ENCODE measurements around the gene POM121L2. TPM values are rescaled to one million over a fixed set of nuclear protein-coding genes. Genes with fewer than 3 reads are reported as not detected.

The POM121L2 gene
- total and polyA plus RNA-seq, 7 donors: 0.08 TPM; not detected in 6

- Histone ChIP-seq H3K4me3 (no peak overlapping the region), H3K9me3 (no peaks in the 10 kb centered on the region), H3K4me1 (no peaks in the 10 kb centered on the region), H3K27me3 (ENCODE audit: insufficient read depth in 3 of 3, low read length in 2 of 3) (peaks cover 28 to 89% (median 30%) of the 10 kb centered on the region in 3 donors), H3K27ac (no peak overlapping the region), H3K36me3 (ENCODE audit: insufficient read depth in 1 of 2, low read depth in 1 of 2) (no peaks in the 10 kb centered on the region)
- DNase-seq (no peak), ATAC-seq (no peak)
- no peak for TF ChIP-seq CTCF (IDR thresholded peaks at IDR 0.05)
- intact Hi-C loops (cut with DNase I): no loop called here
- WGBS, 3 donors: 2 to 4% (median 3%) methylated on average over 17 of the region's 17 CpGs
These were observed 32.0 kb downstream of the POM121L2 start for GRCh38 chr6:27280064-27280539.

GRCh38 chr6:27279513-27280063 is 32.5 kb downstream of the POM121L2 start:
- Histone ChIP-seq H3K4me1 (no peaks in the 10 kb centered on the region), H3K27ac (no peak overlapping the region), H3K36me3 (ENCODE audit: insufficient read depth in 1 of 2, low read depth in 1 of 2) (no peaks in the 10 kb centered on the region), H3K27me3 (ENCODE audit: insufficient read depth in 3 of 3, low read length in 2 of 3) (peaks cover 26 to 89% (median 32%) of the 10 kb centered on the region in 3 donors), H3K4me3 (no peak overlapping the region), H3K9me3 (no peaks in the 10 kb centered on the region)
- WGBS, 3 donors: 3 to 5% (median 5%) methylated on average over 24 of the region's 24 CpGs
- TF ChIP-seq CTCF (IDR thresholded peaks at IDR 0.05): no peak
- DNase-seq: no peak
- no peak for ATAC-seq
- intact Hi-C loops (cut with DNase I): no loop called here

GRCh38 chr6:27275025-27275956 is 36.8 kb downstream of the POM121L2 start:
- no peak overlapping the region for H3K27ac ChIP-seq
- no peak overlapping the region for H3K4me3 ChIP-seq
- no peaks in the 10 kb centered on the region for H3K9me3 ChIP-seq
- no peaks in the 10 kb centered on the region for H3K4me1 ChIP-seq
- intact Hi-C loops (cut with DNase I): no loop called here
- ATAC-seq (no peak), DNase-seq (no peak)
- no peaks in the 10 kb centered on the region for H3K36me3 ChIP-seq (ENCODE audit: insufficient read depth in 1 of 2, low read depth in 1 of 2)
- no peak for TF ChIP-seq CTCF (IDR thresholded peaks at IDR 0.05)
- H3K27me3 ChIP-seq (ENCODE audit: insufficient read depth in 3 of 3, low read length in 2 of 3): peaks cover 15 to 77% (median 20%) of the 10 kb centered on the region in 3 donors
- WGBS, 3 donors: 14 to 18% (median 15%) methylated on average over 36 of the region's 36 CpGs

GRCh38 chr6:27273783-27274182 is 38.3 kb downstream of the POM121L2 start:
- Histone ChIP-seq H3K4me1 (no peaks in the 10 kb centered on the region), H3K27ac (no peak overlapping the region), H3K27me3 (ENCODE audit: insufficient read depth in 3 of 3, low read length in 2 of 3) (peaks cover 8 to 71% (median 14%) of the 10 kb centered on the region in 3 donors), H3K4me3 (no peak overlapping the region), H3K9me3 (no peaks in the 10 kb centered on the region), H3K36me3 (ENCODE audit: insufficient read depth in 1 of 2, low read depth in 1 of 2) (no peaks in the 10 kb centered on the region)
- no peak for DNase-seq
- no peak for TF ChIP-seq CTCF (IDR thresholded peaks at IDR 0.05)
- intact Hi-C loops (cut with DNase I): no loop called here
- ATAC-seq: no peak
- WGBS, 3 donors: 61 to 63% (median 62%) methylated on average over 11 of the region's 11 CpGs
